Smooth muscle cell (in vitro differentiated cells): ENCODE data around the gene MBTD1. TPM values are rescaled to one million over a fixed set of nuclear protein-coding genes. Genes with fewer than 3 reads are reported as not detected.

Experiments
- DNase-seq: peaks from one replicate; lab custom pipeline; 2025; ENCODE audit not compliant: unreplicated experiment; lab: John Stamatoyannopoulos, UW
- H2AFZ ChIP-seq: fragments of 200-600 bp; sonication (generic); 2 replicates; pipeline ENCODE4 v1.6.0; 2016; ENCODE audit warnings: antibody characterized with exemption, low read depth, mild to moderate bottlenecking
- H3F3A ChIP-seq: fragments of 200-600 bp; sonication (generic); 2 replicates; pipeline ENCODE4 v1.6.0; 2017; ENCODE audit warnings: antibody characterized with exemption, low read depth
- H3K27ac ChIP-seq: fragments of 200-600 bp; sonication (generic); 2 replicates; pipeline ENCODE4 v1.5.1; 2016; ENCODE audit warnings: low read depth, mild to moderate bottlenecking
- H3K27me3 ChIP-seq: fragments of 200-600 bp; sonication (generic); 2 replicates; pipeline ENCODE4 v1.6.1; 2016; ENCODE audit warnings: low read depth, mild to moderate bottlenecking
- H3K36me3 ChIP-seq: fragments of 200-600 bp; sonication (generic); 2 replicates; pipeline ENCODE4 v1.5.1; 2016; ENCODE audit warnings: low read depth
- H3K4me1 ChIP-seq: fragments of 200-600 bp; sonication (generic); 2 replicates; pipeline ENCODE4 v1.5.1; 2016; ENCODE audit warnings: low read depth
- H3K4me2 ChIP-seq: fragments of 200-600 bp; sonication (generic); 2 replicates; pipeline ENCODE4 v1.6.0; 2016; ENCODE audit warnings: mild to moderate bottlenecking
- H3K4me3 ChIP-seq: fragments of 200-600 bp; sonication (generic); 2 replicates; pipeline ENCODE4 v1.5.1; 2016; ENCODE audit warnings: mild to moderate bottlenecking
- H3K79me2 ChIP-seq: fragments of 200-600 bp; sonication (generic); 2 replicates; pipeline ENCODE4 v1.6.0; 2016; ENCODE audit warnings: low read depth, mild to moderate bottlenecking
- H3K9ac ChIP-seq: fragments of 200-600 bp; sonication (generic); 2 replicates; pipeline ENCODE4 v1.6.0; 2016; ENCODE audit warnings: low read depth
- H3K9me3 ChIP-seq: fragments of 200-600 bp; sonication (generic); replicated peaks from 2 replicates; pipeline ENCODE4 v1.5.1; 2016; ENCODE audit warnings: low read depth
- H4K20me1 ChIP-seq: fragments of 200-600 bp; sonication (generic); 2 replicates; pipeline ENCODE4 v1.6.0; 2016; ENCODE audit warnings: low read depth
- CTCF ChIP-seq: fragments of 200-600 bp; sonication (generic); IDR thresholded peaks from 2 replicates; pipeline ENCODE4 v1.5.1; 2017; ENCODE audit warnings: borderline replicate concordance, mild to moderate bottlenecking, antibody characterized with exemption; ENCODE audit not compliant: insufficient read depth, poor library complexity, severe bottlenecking
- WGBS: methylation state at CpG from one replicate; pipeline ENCODE4 v1.1.7; 2016; ENCODE audit warnings: low lambda C conversion rate; 5-methylcytosine and 5-hydroxymethylcytosine counted together
- polyA plus RNA-seq: library from polyadenylated mRNA; unstranded; fragments of >200 nt; fragmentation: Nextera tagmentation; extraction: Ambion mirVana; gene quantifications from 2 replicates; pipeline ENCODE4 v1.2.1, GENCODE V29; 2016
- total RNA-seq: library from RNA; depleted of rRNA; stranded (reverse); fragments of >200 nt; gene quantifications from 2 replicates; pipeline ENCODE4 v1.2.3, GENCODE V29; 2014

The MBTD1 gene
- total and polyA plus RNA-seq, 2 experiments from 2014 or later = 1.3 to 11.3 TPM

- peaks cover 10% of the 10 kb centered on the region for H3F3A ChIP-seq
- 11% methylated on average over 41 of the region's 42 CpGs for WGBS
- peak; percentile 71 for TF ChIP-seq CTCF
- peak overlapping the region; percentile 82 for H2AFZ ChIP-seq
- peaks cover 10% of the 10 kb centered on the region for H3K36me3 ChIP-seq
- DNase-seq = peak; percentile 43
- peak overlapping the region; percentile 54 for H3K27ac ChIP-seq
- H3K4me2 ChIP-seq = peak overlapping the region; percentile 96
- peaks cover 28% of the 10 kb centered on the region for H4K20me1 ChIP-seq
- no peaks in the 10 kb centered on the region for H3K9me3 ChIP-seq
- peaks cover 9% of the 10 kb centered on the region for H3K4me1 ChIP-seq
- H3K4me3 ChIP-seq = peak overlapping the region; percentile 92
- H3K79me2 ChIP-seq = peaks cover 16% of the 10 kb centered on the region
- H3K27me3 ChIP-seq = no peaks in the 10 kb centered on the region
- H3K9ac ChIP-seq = peak overlapping the region; percentile 86
These were observed 92.6 kb downstream of the MBTD1 start for GRCh38 chr17:51166987-51167931.

GRCh38 chr17:51166198-51166986 lies 93.5 kb downstream of the MBTD1 start, which contains the start of gene NME2:
Gene NME2 (plus strand): TSS chr17:51166411. CDS start chr17:51166831, 420 bp downstream.
- peaks cover 15% of the 10 kb centered on the region for H3K36me3 ChIP-seq
- under 1% methylated on average over 59 of the region's 98 CpGs for WGBS
- H3K4me2 ChIP-seq = peak within 1 kb of the TSS; percentile 96
- peaks cover 10% of the 10 kb centered on the region for H3F3A ChIP-seq
- peaks cover 9% of the 10 kb centered on the region for H3K4me1 ChIP-seq
- H3K27ac ChIP-seq = peak within 1 kb of the TSS; percentile 54
- TF ChIP-seq CTCF = no peak
- peak within 1 kb of the TSS; percentile 86 for H3K9ac ChIP-seq
- no peaks in the 10 kb centered on the region for H3K27me3 ChIP-seq
- peaks cover 16% of the 10 kb centered on the region for H3K79me2 ChIP-seq
- no peaks in the 10 kb centered on the region for H3K9me3 ChIP-seq
- peak; percentile 47 for DNase-seq
- H2AFZ ChIP-seq = peak within 1 kb of the TSS; percentile 82
- peak within 1 kb of the TSS; percentile 92 for H3K4me3 ChIP-seq
- H4K20me1 ChIP-seq = peaks cover 26% of the 10 kb centered on the region

- H3K4me1 ChIP-seq = peaks cover 9% of the 10 kb centered on the region
- DNase-seq = no peak
- H3K79me2 ChIP-seq = peaks cover 16% of the 10 kb centered on the region
- H3K27ac ChIP-seq = peak overlapping the region; percentile 54
- H3K9me3 ChIP-seq = no peaks in the 10 kb centered on the region
- H3K4me3 ChIP-seq = peak overlapping the region; percentile 92
- peaks cover 25% of the 10 kb centered on the region for H4K20me1 ChIP-seq
- 3% methylated on average over 21 of the region's 21 CpGs for WGBS
- H3K36me3 ChIP-seq = peaks cover 11% of the 10 kb centered on the region
- peak overlapping the region; percentile 86 for H3K9ac ChIP-seq
- H2AFZ ChIP-seq = peak overlapping the region; percentile 69
- peak overlapping the region; percentile 96 for H3K4me2 ChIP-seq
- no peak for TF ChIP-seq CTCF
- peaks cover 10% of the 10 kb centered on the region for H3F3A ChIP-seq
- H3K27me3 ChIP-seq = no peaks in the 10 kb centered on the region
These were observed 94.1 kb downstream of the MBTD1 start for GRCh38 chr17:51165680-51166197.
